Hepatocyte (in vitro differentiated cells): ENCODE measurements around the gene RAP1GAP2.

Experiments used
- CTCF ChIP-seq: fragments of 200-600 bp; sonication (generic); IDR thresholded peaks from 2 replicates; pipeline ENCODE4 v1.5.1; 2016; ENCODE audit warnings: antibody characterized with exemption, mild to moderate bottlenecking; ENCODE audit not compliant: poor library complexity
- EZH2 ChIP-seq: fragments of 200-600 bp; sonication (generic); IDR thresholded peaks from 2 replicates; pipeline ENCODE4 v1.6.1; 2016; ENCODE audit warnings: antibody characterized with exemption, mild to moderate bottlenecking, borderline replicate concordance
- EZH2phosphoT487 ChIP-seq: fragments of 200-600 bp; sonication (generic); IDR thresholded peaks from one replicate; pipeline ENCODE4 v1.6.1; 2018; ENCODE audit warnings: antibody characterized with exemption, mild to moderate bottlenecking, low read depth, moderate library complexity; ENCODE audit not compliant: unreplicated experiment, severe bottlenecking

GRCh38 chr17:2898255-2898926 is 102.2 kb downstream of the RAP1GAP2 start:
- no peak for TF ChIP-seq EZH2
- no peak for TF ChIP-seq CTCF
- no peak for TF ChIP-seq EZH2phosphoT487
